Adrenal gland (tissue), 12 donors: ENCODE measurements around the gene PLEK2. TPM values are rescaled to one million over a fixed set of nuclear protein-coding genes. Genes with fewer than 3 reads are reported as not detected.

Source experiments
- DNase-seq, 7 donors: peaks; one replicate each; pipeline ENCODE4 v3.0.0-alpha.2; 2019 to 2020
- H3K27ac ChIP-seq, 5 donors: fragments of 200-600 bp; sonication (generic) in 4 of 5; 1 replicate in 3 of 5; 2 replicates in 2 of 5; pipeline versions ENCODE4 v1.5.1 to v1.8.0; 2016 to 2020; ENCODE audit warnings: mild to moderate bottlenecking in 1 of 5
- H3K27me3 ChIP-seq: fragments of 200-600 bp; 2 replicates; pipeline ENCODE4 v1.8.0; 2021
- H3K36me3 ChIP-seq, 2 donors: fragments of 200-600 bp; replicated peaks in 1 of 2; 1 replicate in 1 of 2; 2 replicates in 1 of 2; pipeline versions ENCODE4 v1.5.1 to v1.8.0; 2018 to 2022
- H3K4me1 ChIP-seq, 2 donors: fragments of 200-600 bp; replicated peaks in 1 of 2; 1 replicate in 1 of 2; 2 replicates in 1 of 2; pipeline versions ENCODE4 v1.5.1 to v1.8.0; 2018 to 2021
- H3K4me3 ChIP-seq, 4 donors: fragments of 200-600 bp; sonication (generic) in 3 of 4; one replicate each; pipeline ENCODE4 v1.5.1; 2016 to 2018
- H3K9me3 ChIP-seq, 3 donors: fragments of 200-600 bp; sonication (generic) in 1 of 3; replicated peaks in 1 of 3; 1 replicate in 2 of 3; 2 replicates in 1 of 3; pipeline versions ENCODE4 v1.5.1 to v1.8.0; 2016 to 2021
- CTCF ChIP-seq, 6 experiments: fragments of 450-650 bp in 4 of 6; fragments of 200-600 bp in 2 of 6; sonication (generic) in 1 of 6; IDR thresholded peaks; 1 replicate in 5 of 6; 2 replicates in 1 of 6; pipeline versions ENCODE4 v1.5.1 to v1.8.0; 2016 to 2021; ENCODE audit warnings: antibody characterized with exemption in 6 of 6, mild to moderate bottlenecking in 2 of 6, moderate library complexity in 1 of 6
- POLR2A ChIP-seq, 2 donors: fragments of 450-650 bp; IDR thresholded peaks; one replicate each; pipeline ENCODE4 v1.6.1; 2017; ENCODE audit warnings: antibody characterized with exemption in 2 of 2, mild to moderate bottlenecking in 2 of 2, moderate library complexity in 1 of 2
- WGBS, 4 donors: extraction: QIAGEN DNeasy Blood & Tissue Kit in 2 of 4; methylation state at CpG; one replicate each; pipeline versions ENCODE4 v1.1.5 to v1.1.7; 2013 to 2017; 5-methylcytosine and 5-hydroxymethylcytosine counted together
- intact Hi-C, 2 donors: fragments of 100-400 bp; cut with DNase I; formaldehyde crosslinking; loops; one replicate each; pipeline versions ENCODE4 v1.14.1 to v1.15.0; 2022 to 2023
- polyA plus RNA-seq, 3 donors: library from polyadenylated mRNA; stranded (reverse); fragments of 200-250 nt in 2 of 3; fragments of 350-450 nt in 1 of 3; fragmentation: Illumina TruSeq in 1 of 3; extraction: RNeasy Lipid Tissue Mini Kit (QIAGEN cat#74804) in 1 of 3; gene quantifications; one replicate each; pipeline ENCODE4 v1.2.3, GENCODE V29; 2013 to 2014
- total RNA-seq, 9 donors: library from RNA; depleted of rRNA in 4 of 9; stranded (reverse); fragments of >200 nt in 4 of 9; fragments of 120-200 nt in 1 of 9; fragmentation: NEBNext Ultra II Directional in 1 of 9; extraction: Animal tissue kit (Norgen Biotek cat#: 25700) in 1 of 9; gene quantifications; one replicate each; pipeline versions ENCODE4 v1.1.0 to v1.2.4, GENCODE V29; 2013 to 2023
- donor health status: healthy with polysubstance abuse.
- donor health status: Bipolar disorder and iron deficiency.
- donor health status: DM: yes; HTN: yes; CAD: no.
- donor health status: DM: no; HTN: no; CAD: no.
- donor health status: DM: no; HTN: no; CAD: no.
- donor health status: DM: yes; HTN: yes; CAD: no.

Gene PLEK2
- total and polyA plus RNA-seq, 12 donors = 19.6 to 384 (median 56.1) TPM

GRCh38 chr14:67392123-67392522 lies 19.8 kb downstream of the PLEK2 start:
- no peak overlapping the region for H3K4me3 ChIP-seq
- no peaks in the 10 kb centered on the region for H3K36me3 ChIP-seq
- no peaks in the 10 kb centered on the region for H3K9me3 ChIP-seq
- intact Hi-C loops = no loop called here
- DNase-seq = no peak
- TF ChIP-seq CTCF (IDR thresholded peaks at IDR 0.05) (no peak), POLR2A (IDR thresholded peaks at IDR 0.05) (no peak)
- H3K27me3 ChIP-seq = no peaks in the 10 kb centered on the region
- H3K4me1 ChIP-seq = peaks cover 0 to 7% of the 10 kb centered on the region in 2 donors
- 67 to 96% (median 85%) methylated on average over 3 of the region's 3 CpGs for WGBS, 4 donors
- peak overlapping the region in 4 of 5 donors; percentile 6 to 83 (median 38) for H3K27ac ChIP-seq

GRCh38 chr14:67391268-67391667 lies 20.7 kb downstream of the PLEK2 start:
- Histone ChIP-seq H3K27me3 (no peaks in the 10 kb centered on the region), H3K4me3 (no peak overlapping the region), H3K27ac (peak overlapping the region in 1 of 5 donors; percentile 83), H3K4me1 (peaks cover 0 to 7% of the 10 kb centered on the region in 2 donors), H3K36me3 (no peaks in the 10 kb centered on the region), H3K9me3 (no peaks in the 10 kb centered on the region)
- no peak for TF ChIP-seq POLR2A (IDR thresholded peaks at IDR 0.05)
- no peak for TF ChIP-seq CTCF (IDR thresholded peaks at IDR 0.05)
- DNase-seq = no peak
- intact Hi-C loops = no loop called here
- WGBS, 4 donors = 51 to 70% (median 63%) methylated on average over 6 of the region's 6 CpGs

GRCh38 chr14:67389811-67390534 lies 22.0 kb downstream of the PLEK2 start:
- WGBS, 4 donors = 75 to 85% (median 79%) methylated on average over 1 of the region's 1 CpG
- DNase-seq = no peak
- no peak overlapping the region for H3K4me3 ChIP-seq
- no peak for TF ChIP-seq CTCF (IDR thresholded peaks at IDR 0.05)
- no peak for TF ChIP-seq POLR2A (IDR thresholded peaks at IDR 0.05)
- no peaks in the 10 kb centered on the region for H3K27me3 ChIP-seq
- H3K36me3 ChIP-seq = peaks cover 0 to 5% of the 10 kb centered on the region in 2 donors
- intact Hi-C loops = no loop called here
- peaks cover 0 to 7% of the 10 kb centered on the region in 2 donors for H3K4me1 ChIP-seq
- no peaks in the 10 kb centered on the region for H3K9me3 ChIP-seq
- no peak overlapping the region for H3K27ac ChIP-seq

- Histone ChIP-seq H3K36me3 (peaks cover 0 to 12% of the 10 kb centered on the region in 2 donors), H3K4me1 (peaks cover 0 to 7% of the 10 kb centered on the region in 2 donors), H3K27me3 (no peaks in the 10 kb centered on the region), H3K27ac (no peak overlapping the region), H3K9me3 (no peaks in the 10 kb centered on the region), H3K4me3 (no peak overlapping the region)
- TF ChIP-seq CTCF (IDR thresholded peaks at IDR 0.05) = no peak
- no peak for TF ChIP-seq POLR2A (IDR thresholded peaks at IDR 0.05)
- intact Hi-C loops = no loop called here
- no peak for DNase-seq
- 67 to 75% (median 71%) methylated on average over 3 of the region's 3 CpGs for WGBS, 4 donors
These were observed 22.7 kb downstream of the PLEK2 start for GRCh38 chr14:67389275-67389674.
